Esophagus mucosa (tissue), 1 donor: ENCODE measurements around the gene IPO4. TPM values are rescaled to one million over a fixed set of nuclear protein-coding genes. Genes with fewer than 3 reads are reported as not detected.
"Not testable (repeated sequence)": the region's sequence is repeated elsewhere in the genome, so short reads cannot be mapped to it uniquely, and the experiment has no call there.

ENCODE experiments used
- ATAC-seq: fragments of 200-7000 bp; cut with Tn5 transposase; one replicate; pipeline ENCODE4 v1.9.1; 2020
- total RNA-seq: library from RNA; stranded (reverse); gene quantifications from one replicate; pipeline ENCODE4 v1.2.4, GENCODE V29; 2023
- donor health status: DM: yes; HTN: yes; CAD: no.

IPO4 gene
- total RNA-seq, 1 donor from 2014 or later, result 44.6 TPM

DNA sequence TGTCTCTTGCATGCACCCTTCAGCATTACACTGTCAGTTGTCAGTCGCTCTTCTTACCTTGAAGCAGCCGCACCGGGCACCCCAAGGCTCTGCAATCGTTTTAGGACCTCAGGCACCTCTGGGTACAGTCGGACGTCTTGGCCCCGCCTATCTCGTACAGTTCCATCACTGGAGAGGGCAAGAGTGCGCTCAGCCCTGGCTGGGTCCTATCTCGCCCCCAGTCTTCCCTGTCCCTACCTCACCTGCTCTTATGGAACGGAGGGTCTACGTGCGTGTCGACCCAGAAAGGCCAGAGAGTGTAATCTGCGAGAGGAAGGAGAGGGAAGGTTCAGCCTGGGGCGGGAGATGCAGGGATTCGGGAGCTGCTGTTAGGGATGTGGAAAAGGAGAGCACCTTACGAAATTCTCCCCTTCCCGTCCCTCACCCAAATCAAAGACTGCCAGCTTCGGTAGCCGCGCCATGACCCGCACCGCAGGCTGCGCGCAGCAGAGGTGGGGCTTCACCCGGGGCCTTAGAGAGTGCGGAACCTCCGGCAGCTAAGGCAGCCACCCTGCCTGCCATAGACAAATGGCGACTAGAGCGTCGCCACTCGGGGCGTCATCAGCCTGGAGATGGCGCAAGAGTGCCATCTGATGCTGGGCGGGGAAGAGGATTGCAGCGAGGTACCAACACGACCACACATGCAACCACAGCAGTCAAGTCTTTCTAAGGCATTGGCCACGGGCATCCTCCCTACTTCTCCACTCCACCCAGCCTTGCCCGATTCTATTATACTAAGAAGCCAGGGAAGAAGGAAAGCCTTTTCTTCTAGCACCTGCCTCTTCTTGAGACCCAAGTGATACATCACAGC, 27.1 kb upstream of the IPO4 start, which contains the start of gene MDP1:
Gene MDP1, minus strand, starts transcription at position 572 of the 850 bp plus-strand sequence. Its CDS starts 111 bp downstream, at position 461.
- peak; percentile 76 for ATAC-seq

DNA sequence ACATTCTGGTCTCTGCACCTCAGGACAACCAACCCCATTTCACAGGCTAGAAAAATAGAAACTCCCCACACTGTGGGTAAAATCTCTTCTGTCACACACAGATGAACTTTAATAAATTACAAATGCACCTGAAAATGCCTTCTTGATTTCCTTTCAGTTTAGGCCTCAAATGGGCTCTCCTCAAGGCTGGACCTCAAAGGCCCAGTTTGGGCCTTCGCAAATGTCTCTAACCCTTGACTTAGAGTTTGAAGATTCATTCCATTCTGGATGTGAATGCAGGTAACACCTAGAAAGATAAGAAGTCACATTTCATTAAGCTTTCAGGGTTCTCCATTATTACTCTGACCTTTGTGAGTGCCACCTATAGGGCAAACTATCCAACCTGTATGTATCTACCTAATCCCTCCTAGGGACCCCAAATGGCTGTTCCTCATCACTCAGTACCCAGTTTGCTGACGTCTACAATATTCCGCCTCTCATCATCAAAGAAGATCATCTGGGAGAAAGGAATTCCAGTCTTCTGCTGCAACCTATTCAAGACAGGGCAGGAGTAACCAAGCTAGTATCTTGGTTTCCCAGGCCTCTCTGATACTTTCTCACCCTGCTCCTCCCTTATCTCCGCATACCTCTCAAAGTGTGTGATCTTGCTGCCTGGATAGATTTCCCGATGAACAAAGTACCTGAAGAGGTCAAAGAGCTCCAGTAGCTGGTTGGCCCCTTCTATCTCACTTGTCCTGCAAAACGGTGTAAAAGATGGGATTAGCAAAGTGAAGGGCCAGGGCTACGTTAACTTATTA, 25.4 kb upstream of the IPO4 start:
- ATAC-seq, result no peak

DNA sequence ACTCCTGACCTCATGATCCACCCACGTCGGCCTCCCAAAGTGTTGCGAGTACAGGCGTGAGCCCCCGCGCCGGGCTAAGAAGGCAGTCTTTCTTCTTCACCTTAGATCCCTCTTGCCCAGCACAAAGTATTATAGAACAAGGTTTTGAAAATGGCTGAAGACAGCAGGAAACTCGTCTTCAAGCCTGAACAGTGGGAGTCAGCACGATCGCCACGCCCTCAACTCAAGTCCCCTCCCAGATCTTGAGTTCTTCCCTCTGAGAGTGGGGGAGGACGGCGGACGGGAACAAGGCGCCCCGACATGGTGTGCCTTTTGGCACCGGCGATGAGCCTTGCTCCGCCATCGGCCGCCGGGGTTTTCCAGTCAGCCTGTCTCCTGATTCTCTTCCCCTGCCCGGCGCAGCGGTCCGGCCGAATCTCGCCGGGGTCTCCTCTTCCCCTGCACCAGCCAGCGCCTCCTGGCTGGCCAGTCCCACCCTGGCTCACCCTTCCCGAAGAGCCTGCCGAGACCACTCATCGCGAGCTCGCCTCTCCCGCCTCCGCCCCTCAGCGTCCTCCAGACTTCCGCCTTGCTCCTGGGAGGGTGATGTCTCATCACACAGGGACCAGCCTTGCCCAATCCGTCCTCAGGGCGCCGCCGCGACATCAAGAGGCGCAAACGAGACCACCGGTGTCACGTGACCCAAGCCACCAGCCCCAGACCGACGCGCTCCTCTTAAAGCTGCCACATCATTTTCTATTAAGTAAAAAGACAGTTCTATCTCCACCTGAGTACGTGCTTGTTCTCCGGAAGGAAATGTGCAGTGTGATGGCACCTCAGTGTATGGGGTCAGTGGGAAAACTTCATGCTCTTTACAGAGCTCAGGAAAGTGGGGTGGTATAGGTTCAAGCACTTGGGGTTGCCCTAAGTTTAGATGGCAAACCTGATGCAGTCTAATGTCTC, 24.6 kb upstream of the IPO4 start, which contains the start of gene CHMP4A:
Gene CHMP4A, minus strand, starts transcription at position 565 of the 942 bp plus-strand sequence. Its CDS starts 49 bp downstream, at position 516.
- peak; percentile 90 for ATAC-seq

DNA sequence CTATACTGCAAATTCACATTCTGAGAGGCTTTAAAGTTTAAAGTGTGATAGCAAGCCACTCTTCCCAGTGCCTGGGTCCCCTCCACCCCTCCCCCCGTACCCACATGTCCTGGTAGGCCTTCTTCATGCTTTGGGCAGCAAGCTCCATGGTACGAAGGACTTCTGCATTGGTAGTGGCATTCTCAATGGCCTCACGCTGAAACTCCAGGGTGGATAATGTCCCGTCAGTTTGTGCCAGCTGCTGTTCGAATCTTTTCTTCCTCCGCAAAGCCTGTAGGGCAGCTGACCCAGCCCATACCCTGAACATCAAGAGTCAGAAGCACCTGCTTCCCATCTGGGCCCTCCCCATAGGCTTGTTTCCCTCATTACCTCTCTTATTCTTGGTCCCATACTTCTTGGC, 22.7 kb upstream of the IPO4 start:
- no peak for ATAC-seq

DNA sequence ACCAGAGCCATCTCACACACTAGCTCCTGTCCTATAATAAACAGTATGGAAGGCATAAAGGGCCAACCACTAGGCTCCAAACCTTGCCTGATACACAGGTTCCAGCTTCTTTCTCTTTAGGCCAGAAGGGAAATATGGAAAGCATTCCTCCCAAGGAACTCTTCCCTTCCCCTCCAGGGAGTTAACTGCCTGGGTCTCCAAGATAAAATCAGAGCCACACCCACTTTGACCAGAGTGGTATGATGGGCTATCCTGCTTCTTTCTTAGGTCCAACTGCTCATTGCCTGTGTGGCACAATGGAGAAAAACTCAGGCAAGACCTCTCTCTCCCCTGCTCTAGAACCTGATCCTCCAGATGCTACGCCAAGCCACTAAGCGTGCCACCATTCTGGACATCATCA, 19.0 kb upstream of the IPO4 start:
- no peak for ATAC-seq

DNA sequence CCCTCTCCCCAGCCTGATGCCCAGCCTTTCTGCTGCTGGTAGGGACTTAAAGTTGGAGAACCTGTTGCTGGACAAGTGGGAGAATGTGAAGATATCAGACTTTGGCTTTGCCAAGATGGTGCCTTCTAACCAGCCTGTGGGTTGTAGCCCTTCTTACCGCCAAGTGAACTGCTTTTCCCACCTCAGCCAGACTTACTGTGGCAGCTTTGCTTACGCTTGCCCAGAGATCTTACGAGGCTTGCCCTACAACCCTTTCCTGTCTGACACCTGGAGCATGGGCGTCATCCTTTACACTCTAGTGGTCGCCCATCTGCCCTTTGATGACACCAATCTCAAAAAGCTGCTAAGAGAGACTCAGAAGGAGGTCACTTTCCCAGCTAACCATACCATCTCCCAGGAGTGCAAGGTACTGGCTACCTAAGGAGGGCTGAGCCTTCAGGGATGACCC, 18.5 kb upstream of the IPO4 start:
- ATAC-seq, result no peak

DNA sequence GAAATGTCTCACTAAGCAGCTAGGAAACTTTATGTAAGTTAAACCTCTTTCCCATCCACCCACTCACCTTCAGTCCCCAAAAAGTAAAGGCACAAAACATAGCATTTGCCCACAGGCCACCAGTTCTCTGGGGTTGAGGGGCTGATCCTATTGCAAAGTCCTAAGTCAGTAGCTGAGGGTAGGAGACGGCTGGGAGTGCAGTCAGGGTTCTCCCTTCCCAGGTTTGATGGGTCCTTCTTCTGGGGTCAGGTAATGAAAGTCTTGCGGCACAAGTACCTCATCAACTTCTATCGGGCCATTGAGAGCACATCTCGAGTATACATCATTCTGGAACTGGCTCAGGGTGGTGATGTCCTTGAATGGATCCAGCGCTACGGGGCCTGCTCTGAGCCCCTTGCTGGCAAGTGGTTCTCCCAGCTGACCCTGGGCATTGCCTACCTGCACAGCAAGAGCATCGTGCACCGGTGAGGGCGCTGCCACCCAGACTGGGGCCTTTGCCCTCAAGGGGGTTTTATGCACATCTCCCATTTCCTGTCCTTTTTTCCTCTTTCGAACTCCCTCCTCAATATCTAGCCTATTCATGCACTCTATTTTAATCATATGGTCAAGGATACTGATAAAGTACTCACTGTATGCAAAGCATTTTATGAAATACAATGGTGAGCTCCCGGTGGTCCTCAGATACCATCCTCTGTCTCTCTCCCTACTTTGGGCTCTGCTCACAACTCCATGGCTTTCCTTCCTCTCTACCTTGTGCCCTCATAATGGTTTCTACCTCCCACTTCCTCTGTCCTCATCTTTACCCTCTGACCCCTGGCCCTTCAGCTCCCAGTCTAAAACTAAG, 17.9 kb upstream of the IPO4 start:
- no peak for ATAC-seq

DNA sequence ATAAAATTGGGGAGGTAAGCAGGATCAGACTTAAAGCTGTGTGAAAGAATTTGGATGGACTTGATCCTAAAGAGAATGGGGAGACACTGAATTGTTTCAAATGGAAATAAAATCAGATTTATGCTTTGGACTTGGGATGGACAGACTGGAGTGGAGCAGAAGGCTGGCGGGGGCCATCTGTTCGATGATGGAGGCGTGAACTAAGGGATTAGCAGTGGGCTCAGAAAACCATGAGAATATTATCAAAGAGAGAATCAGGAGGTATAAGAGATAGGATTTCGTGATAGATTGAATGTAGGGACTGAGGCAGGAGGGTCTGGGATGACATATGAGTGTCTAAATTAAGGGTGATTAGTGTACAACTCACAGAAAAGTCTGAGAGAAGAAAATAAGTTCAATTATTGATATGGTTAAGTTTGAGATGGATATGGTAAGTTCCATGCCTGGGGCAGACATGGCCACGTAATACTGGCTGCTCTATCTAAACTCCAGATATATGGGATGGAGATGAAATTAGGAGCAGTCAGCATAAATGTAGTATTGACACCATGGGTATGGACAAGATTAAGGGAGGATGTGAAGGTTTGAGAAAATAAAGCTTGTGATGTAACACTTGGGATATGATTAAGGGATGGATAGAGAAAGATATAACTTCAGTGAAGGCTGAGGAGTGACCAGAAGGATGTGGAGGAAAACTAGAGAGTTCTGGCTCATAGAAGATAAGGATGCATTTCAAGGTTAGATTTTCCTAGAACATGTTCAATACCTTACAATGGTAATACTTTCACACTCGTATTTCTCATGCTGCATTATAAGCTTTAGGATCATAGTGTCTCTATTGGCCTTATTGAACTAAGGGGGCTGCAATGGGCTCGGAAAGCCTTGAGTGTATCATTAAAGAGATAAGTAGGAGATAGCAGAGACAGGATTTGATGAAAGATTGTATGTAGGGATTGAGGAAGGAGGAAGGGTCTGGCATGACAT, 15.8 kb upstream of the IPO4 start:
- no peak for ATAC-seq

DNA sequence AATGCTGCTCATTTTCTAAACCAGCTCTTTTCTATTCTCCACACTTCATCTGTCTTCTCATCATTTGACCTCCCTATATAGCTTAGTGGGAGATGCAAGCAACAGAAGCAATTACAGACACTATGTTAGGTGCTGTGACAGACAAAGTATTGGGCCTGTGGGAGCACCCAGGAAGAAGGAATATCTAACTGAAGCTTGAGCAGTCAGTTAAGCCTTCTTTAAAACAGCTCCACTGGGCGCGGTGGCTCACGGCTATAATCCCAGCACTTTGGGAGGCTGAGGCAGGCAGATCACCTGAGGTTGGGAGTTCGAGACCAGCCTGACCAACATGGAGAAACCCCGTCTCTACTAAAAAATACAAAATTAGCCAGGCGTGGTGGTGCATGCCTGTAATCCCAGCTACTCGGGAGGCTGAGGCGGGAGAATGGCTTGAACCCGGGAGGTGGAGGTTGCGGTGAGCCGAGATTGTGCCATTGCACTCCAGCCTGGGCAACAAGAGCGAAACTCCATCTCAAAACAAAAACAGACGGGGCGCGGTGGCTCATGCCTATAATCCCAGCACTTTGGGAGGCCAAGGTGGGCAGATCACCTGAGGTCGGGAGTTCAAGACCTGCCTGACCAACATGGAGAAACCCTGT, 14.8 kb upstream of the IPO4 start:
- ATAC-seq, result not testable (repeated sequence)

DNA sequence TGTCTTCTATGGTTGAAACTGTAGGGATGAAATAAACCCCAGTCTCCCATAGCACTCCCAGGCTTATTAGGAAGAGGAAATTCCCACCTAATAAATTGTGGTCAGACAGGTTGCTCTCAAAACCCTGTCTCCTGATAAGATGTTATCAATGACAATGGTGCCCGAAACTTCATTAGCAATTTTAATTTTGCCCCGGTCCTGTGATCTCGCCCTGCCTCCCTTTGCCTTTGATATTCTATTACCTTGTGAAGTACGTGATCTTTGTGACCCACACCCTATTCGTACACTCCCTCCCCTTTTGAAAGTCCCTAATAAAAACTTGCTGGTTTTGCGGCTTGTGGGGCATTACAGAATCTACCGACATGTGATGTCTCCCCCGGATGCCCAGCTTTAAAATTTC, 13.9 kb upstream of the IPO4 start:
- ATAC-seq, result not testable (repeated sequence)

DNA sequence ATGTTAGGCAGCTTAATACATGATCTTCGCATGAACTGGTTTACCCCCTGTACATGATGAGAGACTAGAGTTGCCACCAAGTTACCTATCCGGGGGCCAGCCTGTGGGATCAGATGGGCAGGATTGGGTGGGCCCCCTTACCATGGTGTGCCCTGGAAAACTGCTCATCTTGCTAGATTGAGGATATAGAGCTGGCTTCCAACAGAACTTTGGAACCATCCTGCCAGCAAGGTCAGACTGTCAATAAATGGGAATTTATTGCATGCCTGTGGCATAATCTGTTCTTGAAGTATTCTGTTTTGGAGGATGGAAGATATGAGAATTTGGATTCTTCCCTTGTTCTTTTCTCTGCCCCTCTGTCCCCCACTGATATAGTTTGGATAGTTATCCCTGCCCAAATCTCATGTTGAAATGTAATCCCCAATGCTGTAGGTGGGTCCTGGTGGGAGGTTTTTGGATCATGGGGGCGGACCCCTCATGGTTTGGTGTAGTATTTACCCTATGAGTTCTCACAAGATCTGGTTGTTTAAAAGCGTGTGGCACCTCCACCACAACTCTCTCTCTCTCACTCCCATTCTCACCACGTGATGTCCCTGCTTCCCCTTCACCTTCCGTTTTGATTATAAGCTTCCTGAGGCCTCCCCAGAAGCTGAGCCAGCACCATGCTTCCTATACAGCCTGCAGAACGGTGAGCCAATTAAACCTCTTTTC, 10.4 kb upstream of the IPO4 start:
- ATAC-seq, result no peak

DNA sequence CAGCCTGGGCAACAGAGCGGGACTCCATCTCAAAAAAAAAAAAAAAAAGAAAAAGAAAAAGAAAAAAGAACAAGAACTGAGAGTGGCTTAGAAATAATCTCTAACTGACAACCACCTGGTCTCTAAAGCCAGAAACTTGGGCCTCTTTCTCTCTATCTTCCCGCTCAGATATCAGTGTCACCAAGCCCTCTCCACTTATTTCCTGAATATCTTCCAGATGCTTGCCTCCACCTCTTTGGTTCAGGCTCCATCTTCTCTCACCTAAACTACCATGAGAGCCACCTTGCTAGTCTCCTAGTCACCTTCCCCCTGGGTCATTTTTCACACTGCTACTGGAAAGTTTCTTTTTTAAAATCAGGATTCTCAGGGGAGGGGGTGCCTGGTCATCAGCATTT, 8.4 kb upstream of the IPO4 start:
- no peak for ATAC-seq

DNA sequence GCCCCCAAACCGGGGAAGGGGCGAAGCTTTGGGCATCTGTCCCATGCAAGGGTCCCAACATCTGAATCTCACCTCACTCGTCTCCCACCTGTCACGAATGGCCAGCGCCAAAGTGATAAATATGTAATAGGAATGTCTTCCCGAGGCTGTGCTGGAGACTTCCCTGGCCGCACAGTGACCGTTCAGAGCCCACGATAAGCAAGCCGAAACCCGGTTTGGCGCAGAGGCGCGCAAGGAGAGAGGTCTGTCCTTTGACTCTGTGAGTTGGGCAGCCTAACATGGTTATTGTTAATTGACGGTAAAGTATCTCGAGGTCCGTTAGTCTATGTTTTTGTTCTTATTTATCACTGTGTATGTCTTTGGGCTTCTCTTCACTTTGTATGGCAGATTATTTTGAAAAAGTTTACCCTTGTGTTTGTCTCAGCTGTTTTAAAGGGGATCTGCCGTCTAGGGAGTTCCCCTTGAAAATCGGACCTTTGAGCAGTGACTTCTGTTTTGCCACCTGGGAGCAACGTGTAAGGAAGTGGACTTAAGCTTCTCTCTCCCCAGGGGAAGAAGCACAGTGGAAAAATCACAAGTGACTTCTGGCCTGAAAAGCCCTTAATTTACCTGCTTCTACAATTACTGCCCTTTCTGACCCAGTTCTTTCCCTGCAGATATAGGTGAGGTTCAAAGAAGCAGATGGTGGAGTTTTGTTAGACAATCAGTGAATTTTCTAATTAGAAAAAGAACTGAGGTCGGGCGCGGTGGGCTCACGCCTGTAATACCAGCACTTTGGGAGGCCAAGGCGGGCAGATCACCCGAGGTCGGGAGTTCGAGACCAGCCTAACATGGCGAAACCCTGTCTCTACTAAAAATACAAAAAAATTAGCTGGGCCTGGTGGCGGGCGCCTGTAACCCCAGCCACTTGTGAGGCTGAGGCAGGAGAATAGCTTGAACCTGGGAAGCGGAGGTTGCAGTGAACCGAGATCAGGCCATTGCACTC, 7.7 kb upstream of the IPO4 start:
- peak; percentile 10 for ATAC-seq

DNA sequence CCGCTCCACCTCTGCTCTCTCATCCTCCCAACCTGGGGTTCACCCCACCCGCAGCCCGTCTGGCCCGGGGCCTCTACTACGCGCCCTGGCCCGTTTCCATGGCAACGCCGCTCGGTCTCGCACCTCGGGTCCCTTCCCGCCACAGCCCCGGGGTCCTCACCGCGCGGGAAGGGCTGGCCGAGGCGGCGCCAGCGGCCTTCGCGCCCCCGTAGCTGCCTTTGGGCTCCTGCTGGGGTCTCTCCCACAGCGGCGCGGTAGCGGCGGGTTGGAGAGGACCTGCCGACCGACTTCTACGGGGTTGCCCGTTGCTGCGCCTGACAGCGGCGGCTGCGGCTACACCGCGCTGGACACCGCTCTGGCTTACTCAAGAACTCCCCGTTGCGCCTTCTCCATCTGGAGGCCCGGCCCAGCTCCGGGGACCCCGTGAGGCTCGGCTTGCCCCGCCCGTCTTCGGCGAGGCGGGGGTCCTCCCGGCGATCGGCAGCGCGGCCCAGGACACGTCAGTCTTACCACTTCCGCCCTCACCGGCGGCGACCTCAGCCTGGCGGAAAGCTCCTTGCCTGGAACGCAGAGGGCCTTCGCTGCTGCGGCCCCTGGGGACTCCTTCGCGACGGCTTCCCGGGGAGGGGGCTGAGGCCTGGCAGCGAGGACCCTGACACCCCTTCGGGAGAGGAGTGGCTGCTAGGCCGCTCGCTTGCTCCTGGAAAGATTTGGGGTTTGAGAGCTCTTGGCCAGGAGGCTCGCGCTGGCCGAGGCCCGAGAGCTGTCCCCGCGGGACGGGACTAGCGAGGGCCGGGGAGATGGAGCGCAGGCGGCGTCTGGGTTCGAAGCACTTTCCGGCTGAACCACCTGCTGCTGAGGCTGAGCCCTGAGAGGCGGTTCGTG, 6.8 kb upstream of the IPO4 start, which contains the start of gene TM9SF1:
Gene TM9SF1, minus strand, starts transcription at position 256 of the 885 bp plus-strand sequence. CDS start 422 bp downstream, outside the sequence.
- peak; percentile 91 for ATAC-seq

DNA sequence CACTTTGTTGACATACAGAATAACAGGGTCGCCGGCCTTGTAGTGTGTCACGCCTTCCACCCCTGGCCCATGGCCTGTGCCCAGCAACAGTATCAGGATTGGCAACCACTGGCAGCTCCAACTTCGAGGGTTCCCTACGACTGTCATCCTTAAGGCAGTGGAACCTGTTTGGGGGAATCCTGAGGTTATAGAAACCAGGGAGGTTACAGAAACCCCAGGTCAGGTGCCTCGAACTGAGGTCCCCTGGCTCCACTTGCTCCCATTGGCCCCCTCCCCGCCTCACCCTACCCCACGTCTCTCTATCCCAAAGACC, 6.2 kb upstream of the IPO4 start:
- ATAC-seq, result no peak

DNA sequence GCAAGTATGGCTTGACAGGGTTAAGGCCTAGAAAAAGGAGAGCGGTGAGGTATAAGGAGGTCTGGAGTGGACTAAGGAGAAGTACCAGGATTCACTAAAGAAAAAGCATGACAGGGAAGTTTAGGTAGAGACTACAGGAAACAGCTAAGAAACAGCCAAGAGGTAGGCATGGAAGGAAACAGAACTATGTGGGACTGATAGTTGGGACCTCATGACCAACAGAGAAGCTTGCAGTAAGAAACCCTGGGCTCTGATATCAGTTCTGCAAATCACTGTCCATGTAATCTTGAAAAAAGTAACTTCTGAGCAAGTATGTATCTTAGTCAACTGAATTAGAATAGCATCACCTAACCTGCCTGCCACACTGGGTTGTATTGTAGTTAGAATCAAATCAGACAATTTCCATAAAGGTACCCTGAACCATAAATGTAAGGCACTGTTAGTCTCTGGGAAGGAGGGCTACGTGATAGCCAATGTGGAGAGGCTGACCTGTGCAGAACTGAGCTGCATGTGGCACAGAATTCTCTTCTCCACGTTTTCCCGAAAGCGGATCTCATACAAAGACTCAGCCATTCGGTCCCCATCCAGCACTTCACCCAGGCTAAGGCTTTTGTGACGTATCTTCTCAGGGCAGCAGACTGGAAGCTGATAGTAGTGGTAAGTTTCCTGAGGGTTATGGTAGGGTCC, 5.7 kb upstream of the IPO4 start:
- no peak for ATAC-seq
